Stimulated activated CD8-positive, alpha-beta memory T cell treated with anti-CD3 and anti-CD28 coated beads, Interleukin-2, amount 100 ng/mL, for 1 hour (primary cell): Measurements from ENCODE around the gene VANGL1.

Experiments
- DNase-seq, 2 donors: peaks; one replicate each; pipeline ENCODE4 v3.0.0-alpha.2; 2020; ENCODE audit warnings: low read depth in 2 of 2

The VANGL1 gene

DNA sequence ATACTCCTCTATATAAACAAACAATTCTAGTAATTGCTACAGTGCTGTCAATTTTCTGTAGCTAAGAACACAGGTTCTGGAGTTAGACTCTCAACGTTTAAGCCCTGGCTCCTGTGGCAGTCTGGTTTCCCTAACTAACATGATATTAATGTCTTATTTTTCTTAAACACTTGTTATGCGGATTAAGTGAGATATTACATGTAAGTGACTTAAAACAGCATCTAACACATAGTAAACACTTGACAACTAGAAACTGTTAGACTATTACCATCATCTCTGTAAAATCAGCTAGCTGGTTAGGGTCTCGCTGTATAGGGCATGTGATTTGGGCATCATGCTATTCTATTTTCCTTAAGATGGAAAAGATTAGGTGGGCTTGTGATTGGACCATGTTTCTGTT lies 2.3 kb downstream of the VANGL1 start:
- no peak for DNase-seq

DNA sequence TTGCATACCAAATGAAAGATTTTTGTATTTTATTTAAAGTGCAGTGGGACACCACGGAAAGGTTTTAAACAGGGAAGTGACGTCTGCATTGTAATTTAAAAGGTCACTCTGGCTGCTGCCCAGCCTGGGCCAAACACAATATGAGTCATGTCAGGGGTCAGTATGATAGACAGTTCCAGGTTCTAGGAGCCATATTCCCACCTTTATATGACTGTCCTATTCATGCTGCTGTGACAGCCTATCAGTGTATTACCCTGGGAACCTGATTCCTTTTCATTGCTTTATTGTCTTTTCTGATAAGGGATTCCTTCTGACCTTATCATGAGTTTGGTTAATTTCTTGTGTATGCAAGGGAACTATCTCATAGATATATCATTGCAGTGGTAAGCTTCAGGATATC lies 5.3 kb downstream of the VANGL1 start:
- no peak for DNase-seq

GRCh38 chr1:115647507-115647906 lies 5.7 kb downstream of the VANGL1 start:
- DNase-seq = no peak

DNA sequence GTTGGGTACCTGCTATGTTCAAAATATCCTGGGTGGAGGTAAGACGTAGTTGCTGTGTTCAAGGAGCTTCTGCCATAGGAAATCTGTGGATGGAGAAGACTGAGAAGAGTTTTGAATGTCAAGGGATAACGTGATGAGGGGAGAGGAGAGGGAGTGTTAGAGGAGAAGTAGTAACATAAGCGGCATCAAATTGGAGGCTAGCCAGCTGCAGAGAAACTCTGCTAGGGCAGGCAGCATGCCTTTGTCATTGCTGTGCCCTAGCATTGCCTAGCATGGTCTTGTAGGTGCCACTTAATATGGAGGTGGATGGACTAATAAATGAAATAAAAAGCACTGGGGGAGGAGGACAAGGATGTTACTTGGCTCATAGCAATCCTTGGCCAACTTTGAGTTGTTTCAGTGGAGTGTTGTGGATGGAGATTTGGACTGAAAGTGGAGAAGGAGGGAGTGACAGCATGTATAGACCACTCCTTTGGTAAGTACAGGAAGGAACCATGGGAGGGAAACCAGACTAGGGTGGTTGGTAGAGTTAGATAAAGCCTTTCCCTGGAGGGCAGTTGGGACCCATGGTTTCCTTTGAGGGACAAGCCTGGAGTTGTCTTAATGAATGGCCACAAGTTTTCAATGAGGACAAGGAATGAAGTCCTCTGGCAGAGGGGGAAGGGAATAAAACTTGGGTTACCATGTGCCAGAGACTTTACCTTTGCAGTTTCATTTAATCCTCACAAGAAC lies 6.3 kb downstream of the VANGL1 start:
- no peak for DNase-seq

- DNase-seq = no peak
Observed at GRCh38 chr1:115648717-115649691, 7.2 kb downstream of the VANGL1 start.

DNA sequence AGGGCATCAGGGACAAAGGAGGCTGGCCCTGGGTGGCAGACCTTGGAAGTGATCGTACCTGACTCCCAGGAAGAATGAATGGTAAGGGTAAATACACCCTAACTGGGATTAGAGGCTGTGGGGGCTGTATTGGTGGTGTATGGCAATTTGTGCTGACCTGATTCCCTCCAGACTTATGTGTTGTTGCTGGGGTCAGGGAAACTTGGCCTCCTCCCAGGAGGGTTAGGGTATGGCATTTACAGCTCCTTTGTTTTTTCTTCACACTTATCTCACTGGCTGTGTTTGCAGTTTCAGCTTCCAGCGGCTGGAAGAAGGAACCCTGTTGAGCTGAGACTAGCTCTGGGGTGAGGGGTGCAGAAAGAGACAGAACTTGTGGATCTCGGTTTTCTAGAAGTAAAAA lies 8.2 kb downstream of the VANGL1 start:
- no peak for DNase-seq

- no peak for DNase-seq
Observed at GRCh38 chr1:115650961-115651360, 9.2 kb downstream of the VANGL1 start.

- no peak for DNase-seq
Observed at GRCh38 chr1:115651391-115651790, 9.6 kb downstream of the VANGL1 start.

DNA sequence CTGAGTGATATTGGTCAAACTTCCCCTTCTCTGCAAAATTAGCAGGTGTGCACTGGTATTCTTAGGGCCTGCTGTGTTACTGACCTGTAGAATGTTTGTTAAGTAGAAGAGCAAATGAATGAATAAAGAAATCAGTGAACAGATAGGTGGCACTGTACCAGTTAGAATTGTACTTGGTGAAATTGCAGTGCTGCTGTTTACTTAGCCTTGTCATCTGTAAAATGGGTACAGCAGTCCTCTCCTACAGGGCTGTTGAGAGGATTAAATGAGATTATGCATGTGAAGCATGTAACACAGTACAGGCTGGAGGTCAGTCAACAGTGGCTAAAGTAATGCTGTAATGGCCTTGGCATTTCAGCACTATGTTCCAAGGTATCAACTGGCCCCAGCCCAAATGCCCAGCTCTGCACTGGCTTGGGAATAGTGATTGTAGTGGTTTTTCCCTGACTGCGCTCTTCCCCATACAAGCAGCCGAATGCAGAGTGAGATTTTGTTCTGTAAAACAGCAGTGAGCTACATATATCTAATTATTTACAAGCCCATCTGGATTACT lies 10.5 kb downstream of the VANGL1 start:
- no peak for DNase-seq

GRCh38 chr1:115654125-115654524 lies 12.4 kb downstream of the VANGL1 start:
- DNase-seq = no peak

DNA sequence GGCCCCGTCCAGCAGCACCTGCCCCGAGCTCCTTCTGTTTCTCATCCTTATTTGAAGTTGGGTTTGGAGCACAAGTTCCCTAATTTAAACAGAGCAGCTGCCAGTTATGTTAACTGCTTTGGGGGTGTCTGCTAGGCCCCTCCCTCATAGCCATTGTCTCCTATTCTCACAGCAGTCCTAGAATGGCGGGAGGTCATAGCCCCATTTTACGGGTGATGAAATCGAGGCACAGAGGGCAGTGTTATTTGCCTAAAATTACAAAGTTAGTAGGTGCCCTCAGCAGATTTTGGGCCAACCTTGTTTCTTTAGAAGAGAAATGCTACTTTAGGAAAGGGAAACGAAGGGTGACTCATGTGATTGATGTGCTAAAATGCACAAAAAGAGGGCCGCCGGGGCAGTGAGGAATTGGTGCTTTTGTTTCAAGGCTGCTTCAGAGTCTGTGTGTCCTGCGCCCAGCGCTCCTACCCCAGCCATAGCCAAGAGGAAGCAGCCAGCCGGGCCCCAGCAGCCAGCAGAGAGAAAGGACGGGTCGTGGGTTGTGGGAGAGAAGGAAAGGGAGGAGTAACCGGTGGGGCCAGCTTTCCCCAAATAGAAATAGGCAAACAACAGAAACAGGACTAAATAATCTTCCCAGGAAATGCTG lies 13.0 kb downstream of the VANGL1 start:
- DNase-seq = no peak

DNA sequence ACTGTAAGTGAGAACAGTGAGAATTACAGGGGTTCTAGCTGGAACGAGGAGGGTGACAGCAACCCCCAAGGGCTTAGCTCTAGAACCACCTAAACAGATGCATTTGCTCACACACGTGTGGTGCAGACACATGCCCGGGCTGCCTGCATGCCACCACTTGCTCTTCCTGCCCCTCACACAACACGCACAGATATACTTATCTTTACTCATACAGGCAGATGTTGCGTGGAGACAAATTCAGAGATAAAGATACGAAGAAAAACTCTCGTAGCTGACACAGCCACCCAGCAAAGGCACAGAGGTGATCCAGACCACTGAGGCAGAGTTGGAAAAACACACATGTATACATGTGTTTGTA lies 13.5 kb downstream of the VANGL1 start:
- no peak for DNase-seq

DNA sequence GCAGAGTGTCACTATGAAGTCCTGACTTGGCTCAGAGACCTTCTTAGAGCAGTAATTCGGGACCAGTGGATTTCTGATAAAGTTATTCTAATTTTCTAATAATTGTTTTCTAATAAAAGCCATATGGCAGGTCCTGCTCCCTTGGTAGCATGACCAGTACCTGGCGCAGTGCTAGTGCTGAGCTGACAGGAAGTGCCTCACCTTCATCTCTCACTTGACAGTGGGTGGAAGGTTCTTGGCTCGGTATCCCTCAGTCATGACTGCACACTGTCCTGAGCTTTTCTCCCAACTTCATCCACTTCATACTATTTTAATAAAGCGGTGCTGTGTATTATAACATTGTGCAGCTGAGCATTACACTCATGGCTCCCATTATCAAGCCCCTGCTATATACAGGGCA lies 14.1 kb downstream of the VANGL1 start:
- no peak for DNase-seq

DNA sequence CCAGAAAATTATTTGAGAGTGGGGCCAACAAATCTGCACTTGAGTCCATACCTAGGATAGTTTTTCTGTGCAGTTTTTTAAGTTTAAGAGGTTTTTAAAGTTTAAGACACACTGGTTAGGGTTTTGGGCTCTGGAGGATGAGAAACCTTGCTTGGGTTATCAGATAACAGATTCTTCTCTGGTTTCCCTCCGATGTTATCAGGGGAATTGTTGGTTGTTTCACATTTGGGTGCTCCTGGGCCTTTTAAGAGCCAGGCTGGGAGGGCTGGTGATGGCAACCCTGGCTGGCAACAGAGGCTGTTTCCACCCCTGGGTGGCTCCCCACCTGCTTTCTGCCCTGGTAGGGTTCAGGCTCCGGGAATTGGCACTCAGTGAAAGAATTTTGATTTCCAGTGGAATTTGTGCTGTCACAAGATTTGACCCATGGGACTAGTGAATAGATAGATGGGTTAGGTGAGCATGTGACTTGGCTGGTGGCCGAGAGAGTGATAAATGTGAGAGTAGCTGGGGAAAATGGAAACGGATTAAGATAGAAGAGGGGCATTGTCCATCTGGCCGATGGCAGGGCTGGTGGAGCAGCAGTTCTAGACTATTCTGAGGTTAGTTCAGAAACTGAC lies 14.8 kb downstream of the VANGL1 start:
- no peak for DNase-seq

DNA sequence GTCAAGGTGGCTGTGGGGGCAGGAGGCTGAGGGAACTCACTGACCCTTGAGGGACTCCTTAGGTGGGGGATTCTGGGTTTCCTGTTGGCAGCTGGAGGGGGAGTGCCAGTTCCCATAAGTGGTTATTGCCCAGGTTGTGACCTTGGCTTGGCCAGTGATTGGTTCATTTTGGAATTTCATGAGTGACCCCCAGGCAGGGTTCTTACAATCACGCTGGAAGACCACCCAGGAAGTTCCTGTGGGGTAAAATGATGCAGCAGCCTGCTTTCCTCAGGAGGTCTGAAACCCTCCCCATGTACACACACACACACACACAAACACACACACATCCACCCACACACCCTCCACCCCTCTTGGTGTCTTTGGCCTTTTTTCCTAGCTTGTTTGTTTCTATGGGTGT lies 16.9 kb downstream of the VANGL1 start:
- DNase-seq = no peak

DNA sequence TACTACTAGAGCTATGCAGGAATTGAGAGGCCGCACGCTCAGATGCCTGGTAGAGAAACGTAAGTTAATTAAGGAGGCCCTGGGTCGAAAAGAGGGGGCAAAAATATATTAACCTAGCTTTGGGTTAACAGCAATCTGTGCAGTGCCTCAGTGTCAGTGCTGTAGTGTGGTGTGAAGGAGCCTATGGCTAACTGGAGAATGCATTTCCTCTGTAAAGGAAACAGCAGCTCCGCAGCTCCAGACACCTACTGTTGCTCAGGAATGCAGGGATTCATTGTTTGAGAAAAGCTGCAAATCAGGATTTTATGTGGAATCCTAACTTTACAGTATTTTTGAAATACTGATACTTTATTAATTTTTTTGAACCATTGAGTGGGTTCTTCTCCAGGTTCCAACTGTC lies 18.4 kb downstream of the VANGL1 start:
- DNase-seq = no peak

- no peak for DNase-seq
Observed at GRCh38 chr1:115661157-115661556, 19.4 kb downstream of the VANGL1 start.

DNA sequence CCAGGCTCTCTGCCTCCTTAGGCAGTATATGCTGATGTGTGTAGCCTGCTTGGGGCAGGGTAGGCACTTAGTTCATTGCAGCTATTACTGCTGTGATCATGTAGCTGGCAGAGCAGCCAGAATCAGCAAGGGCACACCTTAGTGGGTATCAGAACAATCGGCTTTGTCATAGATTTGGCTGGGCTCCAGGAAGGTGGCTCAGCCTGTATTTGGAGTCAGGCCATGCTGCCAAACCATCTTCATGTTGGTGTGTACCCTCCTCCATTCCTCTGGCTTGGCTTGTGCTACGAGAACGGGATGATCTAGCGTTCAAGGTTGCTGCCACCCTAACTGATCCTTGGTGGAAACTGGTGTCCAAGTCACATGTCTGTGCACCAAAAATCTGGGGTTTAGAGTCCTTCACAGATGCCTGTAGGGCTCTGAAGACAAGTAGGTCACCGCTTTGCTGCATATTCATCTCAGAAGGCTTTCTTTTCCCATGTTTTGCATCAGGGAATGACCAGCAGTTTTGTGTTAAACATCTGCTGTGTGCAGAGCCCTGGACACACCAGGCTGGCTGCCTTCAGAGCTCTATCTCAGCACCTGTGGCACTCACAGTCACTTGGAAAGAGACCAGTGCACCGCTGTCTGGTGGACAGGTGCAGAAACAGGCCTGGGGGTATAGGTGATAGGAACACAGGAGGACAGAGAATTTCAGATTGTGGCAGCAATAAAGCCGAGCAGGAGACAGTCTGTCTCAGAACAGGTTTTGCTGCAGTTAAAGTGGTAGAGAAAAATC lies 23.7 kb downstream of the VANGL1 start:
- DNase-seq = no peak

GRCh38 chr1:115666206-115666605 lies 24.4 kb downstream of the VANGL1 start:
- DNase-seq = no peak

DNA sequence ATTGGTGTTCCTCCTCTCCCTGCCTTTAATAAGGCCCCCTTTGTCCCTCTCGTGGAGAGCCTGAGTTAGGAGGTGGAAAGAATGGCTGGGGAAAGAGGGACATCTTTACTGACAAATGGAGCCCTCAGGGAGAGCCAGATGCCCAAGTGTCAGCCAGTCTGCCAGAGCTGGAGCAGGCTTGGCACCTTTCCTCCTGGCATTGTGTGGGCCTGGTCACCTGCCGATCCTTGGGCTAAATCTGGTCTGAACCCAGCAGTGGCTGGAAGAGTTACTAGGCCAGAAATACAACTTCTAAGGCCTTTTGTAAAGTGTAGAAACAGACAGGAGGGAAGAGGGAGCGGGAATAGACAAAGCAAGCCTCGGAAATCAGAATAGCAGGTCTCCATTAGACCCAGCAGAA lies 24.9 kb downstream of the VANGL1 start:
- no peak for DNase-seq

GRCh38 chr1:115668579-115668978 lies 26.8 kb downstream of the VANGL1 start:
- DNase-seq = no peak
